SH-SY5Y (cell line): ENCODE measurements around the gene RAB30.

Experiments used
- GATA2 ChIP-seq: IDR thresholded peaks from 2 replicates; pipeline ENCODE4 v1.6.1; 2011; ENCODE audit warnings: mild to moderate bottlenecking, low read depth, low read length
- GATA3 ChIP-seq: IDR thresholded peaks from 2 replicates; pipeline ENCODE4 v1.6.1; 2011; ENCODE audit warnings: low read depth, mild to moderate bottlenecking, low read length, moderate library complexity

Gene RAB30

DNA sequence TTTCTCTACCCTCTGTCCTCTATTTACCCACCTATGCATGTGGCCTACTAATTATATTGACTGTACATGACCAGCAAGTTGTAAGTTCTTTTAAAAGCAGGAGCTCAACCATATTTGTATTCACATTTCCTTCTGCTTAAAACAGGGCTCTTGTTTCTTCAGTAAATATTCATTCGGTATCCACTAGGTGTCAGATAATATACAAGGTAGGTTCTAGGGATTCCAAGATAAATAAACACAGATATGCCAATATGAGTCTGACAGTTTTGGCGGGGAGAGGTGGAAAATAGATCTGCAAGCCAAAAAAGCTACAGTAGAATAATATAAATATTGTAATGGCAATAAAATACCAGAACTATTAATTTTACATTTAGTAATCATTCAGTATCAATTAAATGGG lies 15.3 kb upstream of the RAB30 start:
- TF ChIP-seq GATA3 = no peak
- no peak for TF ChIP-seq GATA2

DNA sequence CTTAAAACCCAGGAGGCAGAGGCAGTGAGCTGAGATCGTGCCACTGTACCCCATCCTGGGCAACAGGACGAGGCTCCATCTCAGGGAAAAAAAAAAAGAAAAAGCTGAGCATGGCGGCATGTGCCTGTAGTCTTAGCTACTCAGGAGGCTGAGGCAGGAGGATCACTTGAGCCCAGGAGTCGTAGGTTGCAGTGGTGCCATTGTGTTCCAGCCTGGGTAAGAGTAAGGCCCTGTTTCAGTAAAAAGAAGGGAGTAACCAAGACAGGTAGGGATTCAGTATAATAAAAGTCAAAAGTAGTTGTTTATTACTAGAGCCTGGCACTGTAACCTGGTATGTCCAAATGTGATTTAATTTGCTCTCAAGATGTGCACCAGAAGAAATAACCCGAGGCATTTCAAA lies 8.1 kb upstream of the RAB30 start:
- TF ChIP-seq GATA2 = no peak
- TF ChIP-seq GATA3 = no peak

DNA sequence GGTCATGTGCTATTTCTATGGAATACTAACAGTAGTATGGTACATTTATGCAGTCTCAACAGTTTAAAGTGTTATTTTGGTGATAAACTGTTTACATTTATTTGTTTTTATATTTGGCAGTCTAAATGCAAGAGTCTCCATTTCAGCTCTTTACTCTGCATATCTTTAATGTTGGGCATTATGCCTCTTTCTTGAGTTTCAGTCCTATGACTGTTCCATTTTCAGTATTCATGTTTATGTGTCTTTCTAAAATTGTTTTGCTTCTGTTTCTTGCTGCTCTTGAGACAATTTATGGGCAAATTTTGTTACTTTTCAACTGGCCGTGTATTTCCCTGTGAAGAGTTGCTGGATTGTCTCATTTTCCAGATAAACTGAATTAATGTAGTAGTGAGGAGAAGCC lies 6.6 kb upstream of the RAB30 start:
- no peak for TF ChIP-seq GATA3
- TF ChIP-seq GATA2 = no peak

DNA sequence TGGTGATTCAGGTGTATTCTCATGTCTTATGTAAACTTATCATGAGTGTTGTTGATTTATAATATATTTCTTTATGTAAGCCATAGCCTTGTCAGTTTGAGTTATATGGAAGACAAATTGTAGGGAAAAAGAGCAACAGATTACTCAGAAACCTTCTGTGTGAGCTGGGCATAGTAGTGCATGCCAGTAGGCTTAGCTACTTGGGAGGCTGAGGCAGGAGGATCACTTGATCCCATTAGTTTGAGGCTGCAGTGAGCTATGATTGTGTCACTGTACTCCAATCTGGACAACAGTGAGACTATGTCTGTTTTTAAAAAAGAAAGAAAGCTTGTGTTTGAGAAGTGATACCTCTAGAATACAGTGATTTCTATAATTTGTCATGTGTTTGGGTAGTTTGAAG lies 2.2 kb upstream of the RAB30 start:
- TF ChIP-seq GATA3 = no peak
- no peak for TF ChIP-seq GATA2

DNA sequence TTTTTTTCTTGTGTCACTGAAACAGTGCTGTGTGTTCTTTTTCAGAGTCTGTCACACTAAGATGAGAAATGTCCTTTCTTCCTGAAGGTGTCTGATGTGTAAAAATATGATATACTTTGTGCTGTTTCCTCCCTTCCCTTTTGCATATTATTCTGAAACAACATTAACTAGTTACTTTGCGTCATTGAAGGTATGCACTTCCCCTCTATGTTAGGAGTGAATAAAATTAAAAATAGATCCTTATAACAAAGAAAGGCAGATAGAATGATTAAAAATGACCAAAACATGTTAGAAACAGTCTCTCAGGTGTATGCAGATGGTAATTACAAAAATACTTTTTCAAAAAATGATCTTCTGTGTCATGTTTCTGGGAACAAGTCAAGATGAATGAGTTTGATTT lies 1.6 kb upstream of the RAB30 start:
- TF ChIP-seq GATA2 (no peak), GATA3 (no peak)

DNA sequence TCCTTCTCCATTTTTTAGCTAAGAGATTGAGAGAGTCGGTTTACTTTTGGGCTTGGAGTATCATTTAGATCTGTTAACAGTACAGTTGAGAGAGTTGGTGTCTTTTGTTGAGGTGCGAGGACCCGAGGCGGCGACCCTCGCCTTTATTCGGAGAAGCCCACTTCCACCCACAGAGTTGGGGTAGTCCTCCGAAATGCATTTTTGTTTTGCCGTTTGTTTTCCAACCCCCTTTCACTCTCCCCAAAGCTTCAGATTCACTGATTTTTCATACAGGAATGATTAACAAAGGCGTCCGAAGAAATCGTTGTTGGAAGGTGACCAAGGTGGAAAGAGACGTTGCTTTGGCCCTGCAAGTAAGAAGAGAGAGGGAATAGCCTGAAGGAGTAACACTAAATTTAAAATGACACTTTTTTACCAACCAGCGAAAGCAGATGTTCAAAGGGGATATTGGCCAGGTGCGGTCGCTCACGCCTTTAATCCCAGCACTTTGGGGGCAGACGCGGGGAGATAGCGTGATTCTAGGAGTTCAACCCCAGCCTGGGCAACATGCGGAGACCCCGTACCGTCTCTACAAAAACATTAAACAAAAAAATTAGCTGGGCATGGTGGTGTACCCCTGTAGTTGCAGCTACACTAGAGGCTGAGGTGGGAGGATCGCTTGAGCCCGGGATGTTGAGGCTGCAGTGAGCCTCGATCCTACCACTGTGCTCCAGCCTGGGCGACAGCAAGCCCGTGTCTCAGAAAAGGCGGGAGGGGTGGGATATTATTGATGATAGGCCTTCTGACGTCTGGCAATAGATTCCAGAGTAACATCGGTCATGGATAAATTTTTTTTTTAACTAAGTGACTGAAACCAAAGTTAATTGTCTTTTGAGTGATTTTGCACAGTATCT lies 899 bp upstream of the RAB30 start:
- TF ChIP-seq GATA2 (no peak), GATA3 (no peak)

DNA sequence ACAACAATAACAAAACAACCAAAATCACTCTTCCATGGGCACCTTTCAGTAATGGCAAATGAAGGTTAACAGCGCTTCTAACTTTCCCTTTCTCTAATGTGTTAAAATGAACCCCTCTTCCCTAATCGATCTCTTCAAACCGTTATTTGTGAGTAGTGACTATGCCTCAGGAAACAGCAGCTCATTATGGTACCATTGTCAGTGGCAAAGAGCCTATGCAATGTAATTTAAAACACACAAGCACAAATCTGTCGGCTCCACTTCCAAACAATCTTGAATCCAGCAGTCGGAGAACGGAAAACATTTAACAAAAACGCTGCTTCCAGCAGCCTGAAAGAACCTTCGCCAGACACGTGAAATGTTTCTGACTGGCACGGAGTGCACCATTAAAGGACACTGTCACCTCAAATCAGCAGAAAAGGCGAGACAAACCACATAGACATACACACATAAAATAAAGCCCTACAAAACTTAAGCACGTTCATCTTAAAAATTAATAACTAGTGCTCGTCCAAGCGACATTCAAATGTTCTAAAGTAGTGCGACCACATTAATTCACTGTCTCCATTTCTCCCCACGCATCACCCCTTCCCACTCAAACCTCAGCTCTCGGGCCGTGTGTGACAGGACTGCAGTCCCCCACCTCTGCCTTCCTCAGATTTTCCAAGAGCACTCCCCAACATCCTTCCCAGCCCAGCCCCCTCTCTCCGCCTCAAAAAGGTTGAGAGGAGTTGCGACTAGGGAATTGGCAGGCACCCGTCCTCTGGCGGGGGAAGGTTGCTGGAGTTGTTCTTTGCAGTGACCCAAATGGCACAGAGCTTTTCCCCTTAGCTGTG lies 748 bp downstream of the RAB30 start:
- TF ChIP-seq GATA3 (no peak), GATA2 (no peak)

DNA sequence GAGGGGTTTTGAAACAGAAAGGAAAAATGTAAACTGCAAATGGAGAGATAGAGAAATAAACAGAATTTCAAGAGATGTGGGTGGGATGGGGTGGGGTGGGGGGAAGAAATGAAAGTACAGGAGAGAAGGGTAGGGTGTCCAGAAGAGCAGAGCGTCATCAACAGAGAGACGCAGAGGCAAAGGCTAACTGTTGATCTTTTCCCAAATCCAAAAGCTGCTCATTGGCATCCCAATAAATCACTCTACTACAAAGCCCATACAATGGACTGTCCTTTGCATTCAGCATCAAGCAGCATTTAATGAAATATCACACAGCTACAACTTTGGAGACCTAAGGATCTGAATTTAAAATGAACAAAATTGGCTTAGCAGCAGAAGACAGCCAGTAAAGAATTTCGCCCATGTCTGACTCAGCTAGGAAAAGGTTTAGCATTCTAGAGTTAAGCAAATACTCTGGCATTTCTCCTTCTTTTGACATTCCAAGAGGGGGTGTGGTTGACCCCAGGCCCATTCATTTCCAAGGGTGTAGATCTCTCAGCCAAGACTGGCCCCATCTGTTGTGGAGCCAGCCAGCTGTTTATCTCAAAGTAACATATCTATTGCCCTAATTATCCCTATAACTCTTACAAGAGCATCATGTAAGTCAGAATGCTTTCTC lies 1.5 kb downstream of the RAB30 start:
- TF ChIP-seq GATA3 (no peak), GATA2 (no peak)

DNA sequence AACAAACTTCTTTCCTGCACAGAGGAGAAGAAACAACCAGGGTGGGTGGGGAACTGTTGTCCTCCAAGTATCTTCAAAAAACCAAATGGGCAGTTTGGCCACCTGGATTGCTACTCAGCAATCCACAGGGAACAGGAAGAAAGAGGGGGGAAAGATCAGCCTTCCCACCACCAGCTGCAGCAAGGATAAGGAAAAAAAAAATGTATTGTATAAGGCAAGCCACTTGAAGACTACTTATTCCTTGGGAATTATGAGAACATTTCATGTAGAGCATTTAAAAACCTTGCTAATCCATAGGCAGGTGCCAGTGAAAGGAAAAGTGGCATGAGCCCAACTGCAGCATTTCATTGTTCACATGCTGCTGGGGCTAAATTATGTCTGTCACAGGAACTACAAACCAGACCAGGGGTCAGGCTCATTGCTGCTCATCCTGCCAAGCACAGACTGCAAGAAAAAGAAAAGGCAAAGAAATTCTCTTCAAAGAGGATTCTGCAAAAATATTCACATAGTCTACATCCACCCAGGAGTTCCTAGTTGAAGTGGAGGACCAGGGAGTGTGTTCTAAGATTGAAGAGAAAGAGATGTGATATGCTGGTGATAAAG lies 2.2 kb downstream of the RAB30 start:
- TF ChIP-seq GATA3 = no peak
- TF ChIP-seq GATA2 = no peak

DNA sequence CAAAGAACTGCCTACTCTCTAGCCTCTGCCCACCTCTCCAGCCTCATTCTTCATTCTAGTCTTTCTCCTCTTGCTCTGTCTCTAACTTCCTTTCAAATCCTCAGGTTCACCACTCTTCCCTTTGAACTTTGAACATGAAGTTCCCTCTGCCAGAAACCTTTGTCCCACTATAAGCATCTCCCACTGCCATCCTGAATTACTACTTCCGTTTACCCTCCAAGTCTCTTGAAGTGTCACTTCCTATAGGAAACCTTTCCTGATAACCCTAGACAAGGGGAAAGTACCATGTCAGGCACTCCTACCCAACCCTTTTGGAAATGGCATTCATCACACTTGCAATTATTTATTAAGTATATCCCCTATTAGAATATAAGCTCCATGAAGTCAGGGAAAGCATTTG lies 3.1 kb downstream of the RAB30 start:
- TF ChIP-seq GATA3 (no peak), GATA2 (no peak)

DNA sequence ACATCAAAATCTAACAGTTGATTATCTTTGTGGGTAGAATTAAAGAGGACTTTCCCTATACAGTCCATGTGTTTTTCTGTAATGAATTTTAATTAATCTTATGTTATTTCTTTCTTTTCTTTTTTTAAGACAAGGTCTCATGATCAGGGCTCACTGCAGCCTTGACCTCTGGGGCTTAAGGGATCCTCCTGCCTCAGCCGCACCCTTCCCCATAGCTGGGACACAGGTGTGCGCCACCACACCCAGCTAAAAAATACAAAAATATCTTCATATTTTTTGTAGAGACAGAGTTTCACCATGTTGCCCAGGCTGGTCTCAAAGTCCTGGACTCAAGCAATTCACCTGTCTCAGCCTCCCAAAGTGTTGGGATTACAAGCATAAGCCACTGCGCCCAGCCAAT lies 7.7 kb downstream of the RAB30 start:
- TF ChIP-seq GATA2 (no peak), GATA3 (no peak)

DNA sequence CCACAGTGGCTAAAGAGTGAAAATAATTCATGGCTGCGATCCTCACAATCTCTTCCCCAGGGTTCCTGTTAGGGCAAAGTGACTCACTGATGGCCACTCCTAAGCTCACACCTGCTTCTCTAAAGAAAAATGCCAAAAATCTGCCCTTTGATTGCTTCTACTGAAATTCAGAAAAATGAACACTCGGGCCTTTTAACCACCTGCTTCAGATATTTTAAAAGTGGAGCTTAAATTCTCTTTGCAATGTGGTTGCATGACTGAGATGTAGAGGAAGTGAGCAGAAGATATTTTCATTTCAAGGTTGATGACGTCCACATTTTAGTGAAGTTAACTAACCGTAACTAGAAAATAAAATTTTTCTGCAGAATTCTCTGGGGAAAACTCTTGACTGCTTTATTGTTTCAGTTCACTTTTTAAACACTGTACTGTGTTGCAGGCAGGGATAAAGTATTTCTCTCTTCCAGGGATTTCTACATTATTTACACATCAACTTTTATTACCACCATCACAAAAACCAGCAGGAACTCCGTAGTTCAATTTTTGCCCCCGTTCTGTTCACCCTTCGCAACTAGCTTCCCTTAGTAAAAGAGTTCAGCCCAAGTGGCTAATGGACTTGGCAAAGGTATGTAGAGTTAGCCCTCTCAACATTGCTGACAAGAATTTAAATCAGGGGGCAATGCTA lies 8.5 kb downstream of the RAB30 start:
- TF ChIP-seq GATA2 (no peak), GATA3 (no peak)

DNA sequence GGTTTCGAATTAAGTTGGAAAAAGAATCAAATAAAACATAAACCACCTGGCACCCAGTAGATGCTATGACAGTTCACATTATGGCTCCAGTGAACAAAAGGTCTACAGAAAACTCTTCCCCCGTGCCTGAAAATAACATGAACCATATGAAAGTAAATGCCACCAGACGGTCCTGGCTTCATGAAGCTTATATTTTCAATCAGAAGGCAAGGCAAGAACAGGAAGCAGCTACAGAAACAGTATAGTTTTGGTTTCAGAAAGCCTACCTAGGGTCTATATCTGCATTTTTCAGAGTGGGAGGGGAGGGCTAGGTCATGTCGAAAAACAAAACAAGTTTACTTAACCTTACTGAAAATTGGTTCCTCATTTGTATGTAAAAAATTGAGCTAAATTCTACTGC lies 9.8 kb downstream of the RAB30 start:
- TF ChIP-seq GATA2 = no peak
- TF ChIP-seq GATA3 = no peak
